ENCODE data around the gene IFNE.

DNA sequence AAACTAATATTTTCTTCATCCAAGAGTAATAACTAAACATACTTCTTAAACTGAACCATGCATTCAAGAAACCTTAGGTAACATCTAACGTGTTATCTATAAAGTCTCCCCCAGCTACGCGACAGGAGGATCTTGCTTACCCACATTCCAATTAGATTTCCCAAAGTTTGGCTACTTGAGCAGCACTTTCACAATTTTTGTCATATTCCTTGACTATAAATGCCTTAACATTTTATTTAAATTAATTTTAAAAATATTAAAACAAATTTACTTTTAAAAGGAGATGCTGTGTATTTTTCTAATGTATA lies 25.3 kb upstream of the IFNE start:
- TF ChIP-seq, protein P1, sequence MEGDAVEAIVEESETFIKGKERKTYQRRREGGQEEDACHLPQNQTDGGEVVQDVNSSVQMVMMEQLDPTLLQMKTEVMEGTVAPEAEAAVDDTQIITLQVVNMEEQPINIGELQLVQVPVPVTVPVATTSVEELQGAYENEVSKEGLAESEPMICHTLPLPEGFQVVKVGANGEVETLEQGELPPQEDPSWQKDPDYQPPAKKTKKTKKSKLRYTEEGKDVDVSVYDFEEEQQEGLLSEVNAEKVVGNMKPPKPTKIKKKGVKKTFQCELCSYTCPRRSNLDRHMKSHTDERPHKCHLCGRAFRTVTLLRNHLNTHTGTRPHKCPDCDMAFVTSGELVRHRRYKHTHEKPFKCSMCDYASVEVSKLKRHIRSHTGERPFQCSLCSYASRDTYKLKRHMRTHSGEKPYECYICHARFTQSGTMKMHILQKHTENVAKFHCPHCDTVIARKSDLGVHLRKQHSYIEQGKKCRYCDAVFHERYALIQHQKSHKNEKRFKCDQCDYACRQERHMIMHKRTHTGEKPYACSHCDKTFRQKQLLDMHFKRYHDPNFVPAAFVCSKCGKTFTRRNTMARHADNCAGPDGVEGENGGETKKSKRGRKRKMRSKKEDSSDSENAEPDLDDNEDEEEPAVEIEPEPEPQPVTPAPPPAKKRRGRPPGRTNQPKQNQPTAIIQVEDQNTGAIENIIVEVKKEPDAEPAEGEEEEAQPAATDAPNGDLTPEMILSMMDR (IDR thresholded peaks at IDR 0.05): no peak
- no peak for TF ChIP-seq EZH2phosphoT487 (IDR thresholded peaks at IDR 0.05)
- TF ChIP-seq EZH2 (IDR thresholded peaks at IDR 0.05): no peak
